ENCODE results near the gene LGALS13. TPM values are rescaled to one million over a fixed set of nuclear protein-coding genes. Genes with fewer than 3 reads are reported as not detected.

LGALS13 gene
- total and polyA plus RNA-seq, 2 of the 8 experiments (the other 6 are each of a cell fraction or from before 2014, with no cell fraction given): not detected

DNA sequence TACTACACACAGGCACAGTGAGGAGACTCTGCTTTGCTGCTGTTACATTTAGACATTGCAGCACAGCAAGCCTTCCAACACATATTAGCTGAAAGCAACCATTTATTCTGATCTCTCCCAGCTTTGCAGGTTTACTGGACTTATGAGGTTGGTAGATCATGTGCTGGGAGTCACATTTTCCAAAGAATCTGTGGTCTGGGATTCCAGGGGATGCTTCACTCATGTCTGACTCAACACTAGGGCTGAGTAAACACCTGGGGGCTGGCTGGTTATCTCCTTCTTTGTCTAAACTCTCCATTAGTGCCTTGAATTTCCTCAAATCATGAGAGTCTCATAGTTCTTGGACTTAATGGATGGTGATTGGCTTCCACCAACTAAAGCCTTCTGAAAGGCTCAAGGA, 5.4 kb upstream of the LGALS13 start:
- no peak overlapping the region for H4K91ac ChIP-seq (replicated peaks; ENCODE audit: insufficient read length, low read length)
- H3K14ac ChIP-seq (ENCODE audit: insufficient read length): no peak overlapping the region
- no peak overlapping the region for H3K23ac ChIP-seq (ENCODE audit: insufficient read length)
- no peak overlapping the region for H2AFZ ChIP-seq (ENCODE audit: low read length)
- H2BK120ac ChIP-seq (replicated peaks; ENCODE audit: low read depth, low read length): no peak overlapping the region
- no peak for DNase-seq (ENCODE audit: low read depth in 1 of 2, low spot score in 2 of 2)
- H2BK15ac ChIP-seq (ENCODE audit: low read length): no peak overlapping the region
- no peak for FAIRE-seq
- H3K36me3 ChIP-seq (ENCODE audit: control insufficient read depth in 2 of 4, insufficient read depth in 4 of 4, low read length in 3 of 4): no peaks in the 10 kb centered on the region
- no peak overlapping the region for H3K9ac ChIP-seq (replicated peaks in 1 of 4; ENCODE audit: extremely low read depth in 1 of 4, low read depth in 3 of 4, low read length in 3 of 4)
- H2BK12ac ChIP-seq (ENCODE audit: low read depth, low read length): no peak overlapping the region
- no peak overlapping the region for H2AK5ac ChIP-seq (ENCODE audit: low read depth, low read length)
- H2BK5ac ChIP-seq (ENCODE audit: low read depth, low read length): no peak overlapping the region
- no peak overlapping the region for H3K27ac ChIP-seq (ENCODE audit: low read depth, low read length)
- no peak overlapping the region for H3K56ac ChIP-seq (replicated peaks; ENCODE audit: insufficient read length, low read depth, low read length)
- H3K23me2 ChIP-seq (ENCODE audit: low read depth, low read length): no peaks in the 10 kb centered on the region
- H3K4me2 ChIP-seq (ENCODE audit: insufficient read depth in 1 of 2, low read depth in 2 of 2, low read length in 2 of 2): no peak overlapping the region
- ChIA-PET POLR2A (ENCODE audit: partially characterized antibody) (no interaction called here), CTCF (ENCODE audit: partially characterized antibody) (no interaction called here)
- no peak overlapping the region for H3K4ac ChIP-seq (replicated peaks; ENCODE audit: insufficient read length, low read depth, low read length)
- no peak overlapping the region for H3K4me3 ChIP-seq (ENCODE audit: extremely low read depth in 1 of 4, insufficient read depth in 2 of 4, low read depth in 3 of 4, low read length in 4 of 4)
- H3K27me3 ChIP-seq (replicated peaks in 1 of 4; ENCODE audit: control insufficient read depth in 3 of 4, extremely low read depth in 1 of 4, insufficient read depth in 3 of 4, low read length in 3 of 4): peaks cover 0 to 2% (median 0%) of the 10 kb centered on the region in 4 experiments; a peak in 1 of 7 replicates
- H3K79me1 ChIP-seq (ENCODE audit: low read depth, low read length): no peaks in the 10 kb centered on the region
- no peaks in the 10 kb centered on the region for H3K4me1 ChIP-seq (replicated peaks in 1 of 4; ENCODE audit: control insufficient read depth in 3 of 4, insufficient read depth in 4 of 4, low read length in 3 of 4)
- H4K20me1 ChIP-seq (replicated peaks in 1 of 2; ENCODE audit: control insufficient read depth in 1 of 2, insufficient read depth in 2 of 2, low read length in 2 of 2): no peaks in the 10 kb centered on the region
- H4K8ac ChIP-seq (ENCODE audit: extremely low read depth, insufficient read depth, low read length): no peak overlapping the region
- H3K9me3 ChIP-seq (ENCODE audit: insufficient read depth in 2 of 2, low read depth in 1 of 2, low read length in 1 of 2): no peaks in the 10 kb centered on the region
- no peak overlapping the region for H2BK20ac ChIP-seq (ENCODE audit: low read length)
- H3K79me2 ChIP-seq (ENCODE audit: control insufficient read depth in 1 of 2, insufficient read depth in 2 of 2, low read length in 2 of 2): no peaks in the 10 kb centered on the region
- H3K18ac ChIP-seq (ENCODE audit: extremely low read depth, low read length): no peak overlapping the region
- H4K5ac ChIP-seq (ENCODE audit: insufficient read length, low read depth, low read length): no peak overlapping the region
- TF ChIP-seq TBP (IDR thresholded peaks at IDR 0.05; ENCODE audit: low read depth, low read length) (no peak), SIX5 (IDR thresholded peaks at IDR 0.05; ENCODE audit: low read depth, low read length) (no peak), EGR1 (IDR thresholded peaks at IDR 0.05; ENCODE audit: borderline replicate concordance, low read depth, low read length) (no peak), HDAC2 (IDR thresholded peaks at IDR 0.05; ENCODE audit: borderline replicate concordance in 1 of 2, low read depth in 2 of 2, low read length in 2 of 2) (no peak), TAF7 (optimal IDR thresholded peaks at IDR 0.05; ENCODE audit: borderline replicate concordance, low read depth, low read length) (no peak), BACH1 (IDR thresholded peaks at IDR 0.05; ENCODE audit: low read length) (no peak), KDM1A (IDR thresholded peaks at IDR 0.05; ENCODE audit: borderline replicate concordance, low read length) (no peak), RNF2 (IDR thresholded peaks at IDR 0.05; ENCODE audit: borderline replicate concordance, low read depth, low read length, missing control alignments, poor library complexity, severe bottlenecking) (no peak), SIN3A (conservative IDR thresholded peaks at IDR 0.05 in 1 of 2, IDR thresholded peaks at IDR 0.05 in 1 of 2; ENCODE audit: low read depth in 1 of 2, low read length in 2 of 2) (no peak), KDM4A (IDR thresholded peaks at IDR 0.05; ENCODE audit: low read depth, low read length, severe bottlenecking) (no peak), JUND (IDR thresholded peaks at IDR 0.05; ENCODE audit: low read length) (no peak), FOSL1 (IDR thresholded peaks at IDR 0.05; ENCODE audit: insufficient read depth, low read depth, low read length) (no peak), ZNF274 (IDR thresholded peaks at IDR 0.05; ENCODE audit: borderline replicate concordance, extremely low read depth, low read length) (no peak)
- TF ChIP-seq, protein P1, sequence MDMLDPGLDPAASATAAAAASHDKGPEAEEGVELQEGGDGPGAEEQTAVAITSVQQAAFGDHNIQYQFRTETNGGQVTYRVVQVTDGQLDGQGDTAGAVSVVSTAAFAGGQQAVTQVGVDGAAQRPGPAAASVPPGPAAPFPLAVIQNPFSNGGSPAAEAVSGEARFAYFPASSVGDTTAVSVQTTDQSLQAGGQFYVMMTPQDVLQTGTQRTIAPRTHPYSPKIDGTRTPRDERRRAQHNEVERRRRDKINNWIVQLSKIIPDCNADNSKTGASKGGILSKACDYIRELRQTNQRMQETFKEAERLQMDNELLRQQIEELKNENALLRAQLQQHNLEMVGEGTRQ (IDR thresholded peaks at IDR 0.05; ENCODE audit: low read length): no peak

All from H1 (cell line).